Chondrocyte (in vitro differentiated cells): Measurements from ENCODE around the gene RARA. TPM values are rescaled to one million over a fixed set of nuclear protein-coding genes. Genes with fewer than 3 reads are reported as not detected.

Experiments used
- DNase-seq: peaks from one replicate; pipeline ENCODE4 v3.0.0; 2021; ENCODE audit warnings: mixed read lengths, low spot score
- H3K27ac Mint-ChIP-seq: one replicate; pipeline ENCODE4 v1.8.0; 2021; ENCODE audit warnings: mild to moderate bottlenecking, moderate library complexity, mixed read lengths; ENCODE audit not compliant: unreplicated experiment
- H3K27me3 Mint-ChIP-seq: 2 replicates; pipeline ENCODE4 v1.8.0; 2021; ENCODE audit warnings: low read depth, mixed read lengths
- H3K36me3 Mint-ChIP-seq: 2 replicates; pipeline ENCODE4 v1.8.0; 2021; ENCODE audit warnings: low read depth, mixed read lengths
- H3K4me1 Mint-ChIP-seq: 2 replicates; pipeline ENCODE4 v1.8.0; 2021; ENCODE audit warnings: low read depth, mild to moderate bottlenecking, mixed read lengths
- H3K4me3 Mint-ChIP-seq: one replicate; pipeline ENCODE4 v1.8.0; 2021; ENCODE audit warnings: mild to moderate bottlenecking, moderate library complexity, mixed read lengths; ENCODE audit not compliant: unreplicated experiment
- H3K9me3 Mint-ChIP-seq: 2 replicates; pipeline ENCODE4 v1.8.0; 2021; ENCODE audit warnings: low read depth, mixed read lengths
- total RNA-seq: library from RNA; stranded (reverse); gene quantifications from 3 replicates; pipeline ENCODE4 v1.2.1, GENCODE V29; 2021
- TF ChIP-seq, protein P1 (sequence below): fragments of 200-600 bp; sonication (generic); IDR thresholded peaks from 2 replicates; pipeline ENCODE4 v1.5.0; 2021; ENCODE audit warnings: antibody characterized with exemption, mild to moderate bottlenecking, moderate library complexity

RARA gene
- total RNA-seq, 1 donor from 2014 or later = 59.2 TPM

DNA sequence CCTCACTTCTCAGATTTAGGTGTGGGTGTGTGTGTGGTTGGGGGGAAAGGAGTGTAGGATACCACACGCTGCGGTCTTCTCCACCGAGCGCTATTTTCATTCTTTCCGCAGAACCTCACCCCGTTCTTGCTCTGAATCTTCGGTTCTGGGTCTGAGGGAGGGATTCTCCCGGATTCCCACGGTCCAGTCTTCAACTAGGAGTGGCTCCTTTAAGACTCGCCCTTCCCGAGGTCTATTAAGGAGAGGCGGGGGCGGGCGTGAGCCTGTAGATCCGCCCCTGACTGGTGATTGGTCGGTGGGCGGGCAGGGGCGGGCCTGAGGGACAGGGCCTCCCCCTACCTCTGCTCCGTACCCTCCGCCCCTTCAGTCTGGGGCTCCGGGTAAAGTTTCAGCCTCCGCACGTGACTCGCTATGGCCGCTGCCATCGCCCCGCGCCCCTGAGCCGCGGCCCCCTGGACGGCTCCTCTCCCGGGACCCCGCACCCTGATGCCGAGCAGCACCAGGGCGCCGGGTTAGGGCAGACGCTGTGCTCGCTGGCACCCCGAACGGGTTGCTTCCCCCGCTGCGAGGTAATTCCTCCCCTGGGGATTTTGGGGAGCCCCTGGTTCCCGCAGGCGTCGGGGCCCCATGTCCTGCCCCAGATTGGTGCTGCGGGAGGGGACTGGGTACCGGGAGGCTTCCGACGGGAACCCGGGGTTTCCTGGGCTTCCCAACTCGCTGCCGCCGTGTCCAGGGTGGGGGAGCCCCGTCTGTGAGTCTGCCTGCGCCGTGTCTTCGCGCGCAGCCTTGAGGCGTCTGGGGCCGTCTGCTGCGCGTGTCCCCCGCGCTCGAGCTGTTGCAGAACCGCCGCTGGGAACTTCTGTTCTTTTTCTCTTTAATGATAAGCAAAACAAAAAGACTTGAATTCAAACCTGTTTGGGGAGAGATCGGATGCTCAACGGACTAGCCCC, 9.2 kb downstream of the RARA start:
- Mint-ChIP-seq H3K4me1 (peaks cover 69% of the 10 kb centered on the region), H3K4me3 (peak overlapping the region; percentile 95), H3K36me3 (no peaks in the 10 kb centered on the region), H3K27ac (peak overlapping the region; percentile 99), H3K27me3 (no peaks in the 10 kb centered on the region), H3K9me3 (no peaks in the 10 kb centered on the region)
- TF ChIP-seq, protein P1, sequence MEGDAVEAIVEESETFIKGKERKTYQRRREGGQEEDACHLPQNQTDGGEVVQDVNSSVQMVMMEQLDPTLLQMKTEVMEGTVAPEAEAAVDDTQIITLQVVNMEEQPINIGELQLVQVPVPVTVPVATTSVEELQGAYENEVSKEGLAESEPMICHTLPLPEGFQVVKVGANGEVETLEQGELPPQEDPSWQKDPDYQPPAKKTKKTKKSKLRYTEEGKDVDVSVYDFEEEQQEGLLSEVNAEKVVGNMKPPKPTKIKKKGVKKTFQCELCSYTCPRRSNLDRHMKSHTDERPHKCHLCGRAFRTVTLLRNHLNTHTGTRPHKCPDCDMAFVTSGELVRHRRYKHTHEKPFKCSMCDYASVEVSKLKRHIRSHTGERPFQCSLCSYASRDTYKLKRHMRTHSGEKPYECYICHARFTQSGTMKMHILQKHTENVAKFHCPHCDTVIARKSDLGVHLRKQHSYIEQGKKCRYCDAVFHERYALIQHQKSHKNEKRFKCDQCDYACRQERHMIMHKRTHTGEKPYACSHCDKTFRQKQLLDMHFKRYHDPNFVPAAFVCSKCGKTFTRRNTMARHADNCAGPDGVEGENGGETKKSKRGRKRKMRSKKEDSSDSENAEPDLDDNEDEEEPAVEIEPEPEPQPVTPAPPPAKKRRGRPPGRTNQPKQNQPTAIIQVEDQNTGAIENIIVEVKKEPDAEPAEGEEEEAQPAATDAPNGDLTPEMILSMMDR = no peak
- peak; percentile 96 for DNase-seq

DNA sequence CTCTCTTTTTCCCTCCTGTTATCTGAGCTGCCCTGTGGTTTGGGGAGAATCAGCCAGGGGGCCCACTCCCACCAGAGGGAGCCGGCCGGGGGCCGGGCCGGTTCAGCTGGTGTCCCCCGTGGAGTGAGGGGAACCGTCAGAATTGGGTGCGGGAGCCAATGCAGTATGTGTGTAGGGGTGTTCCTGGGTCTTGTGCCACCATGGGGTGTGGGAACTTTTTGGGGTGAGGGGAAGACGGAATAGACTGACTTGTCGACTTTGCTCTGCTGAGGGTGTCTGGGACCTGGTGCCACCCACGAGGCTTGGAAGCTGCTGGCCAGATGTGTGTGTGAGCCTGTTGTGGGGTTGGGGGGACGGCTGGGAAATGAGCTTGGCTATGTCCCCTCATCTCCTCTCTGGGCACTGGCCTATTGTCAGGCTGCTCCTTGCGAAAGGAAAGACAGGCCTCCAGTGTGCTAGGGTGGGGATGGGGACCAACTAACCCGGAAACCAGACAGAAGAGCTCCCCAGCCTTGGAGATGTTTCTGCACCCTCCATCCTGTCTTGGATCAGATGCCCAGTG, 9.9 kb downstream of the RARA start:
- no peaks in the 10 kb centered on the region for H3K9me3 Mint-ChIP-seq
- peaks cover 77% of the 10 kb centered on the region for H3K4me1 Mint-ChIP-seq

DNA sequence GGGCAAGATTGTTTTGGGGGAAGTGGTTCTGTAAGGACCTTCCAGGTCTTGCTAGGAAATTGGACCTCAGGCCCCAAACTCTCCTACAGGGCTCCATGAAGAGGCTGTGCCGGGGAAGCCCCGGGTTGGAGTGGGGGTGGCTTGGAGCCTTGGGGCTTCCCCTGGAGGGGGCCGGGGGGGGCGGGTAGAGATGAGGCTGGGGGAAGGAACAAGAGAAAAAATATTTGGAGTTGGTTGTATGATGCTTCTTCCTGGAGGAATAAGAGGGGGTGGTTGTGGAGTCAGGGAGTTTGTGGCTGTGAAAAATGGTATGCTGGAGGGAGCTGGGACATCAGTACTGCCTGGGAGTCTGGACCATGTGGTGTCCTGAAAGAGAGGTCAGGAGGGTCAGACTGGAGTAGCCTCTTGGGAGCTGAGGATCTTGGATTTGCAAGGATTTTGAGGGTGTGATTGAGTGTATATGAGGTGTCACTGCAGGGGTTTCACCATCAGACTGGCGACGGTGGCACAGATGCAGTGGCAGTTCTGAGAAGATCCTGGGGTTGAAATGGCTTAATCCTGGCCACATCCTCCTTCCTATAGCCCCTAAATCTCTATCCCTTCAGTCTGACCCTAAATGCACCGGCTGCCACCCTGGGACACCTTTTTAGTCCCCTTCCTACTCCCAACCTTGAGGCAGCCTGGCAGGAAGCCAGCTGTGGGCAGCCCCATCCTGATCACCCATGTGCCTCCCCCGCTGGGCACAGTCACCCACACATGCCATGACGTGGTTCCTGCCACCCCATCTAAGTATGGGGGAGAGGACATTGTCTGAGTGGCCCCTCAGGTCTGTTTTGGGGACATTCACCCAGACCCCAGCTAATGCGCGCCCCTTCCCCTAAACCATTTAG, 10.9 kb downstream of the RARA start:
- peak; percentile 90 for DNase-seq
- H3K4me3 Mint-ChIP-seq = peak overlapping the region; percentile 95
- no peaks in the 10 kb centered on the region for H3K9me3 Mint-ChIP-seq
- TF ChIP-seq, protein P1 = no peak
- peak overlapping the region; percentile 99 for H3K27ac Mint-ChIP-seq
- H3K27me3 Mint-ChIP-seq = no peaks in the 10 kb centered on the region
- no peaks in the 10 kb centered on the region for H3K36me3 Mint-ChIP-seq
- H3K4me1 Mint-ChIP-seq = peaks cover 84% of the 10 kb centered on the region

More for the DNA sequence above, 9.9 kb downstream of the RARA start:
- peak; percentile 86 for DNase-seq
- peak overlapping the region; percentile 99 for H3K27ac Mint-ChIP-seq
- no peaks in the 10 kb centered on the region for H3K27me3 Mint-ChIP-seq
- peak overlapping the region; percentile 95 for H3K4me3 Mint-ChIP-seq
- no peaks in the 10 kb centered on the region for H3K36me3 Mint-ChIP-seq
- TF ChIP-seq, protein P1 = peak; percentile 61

DNA sequence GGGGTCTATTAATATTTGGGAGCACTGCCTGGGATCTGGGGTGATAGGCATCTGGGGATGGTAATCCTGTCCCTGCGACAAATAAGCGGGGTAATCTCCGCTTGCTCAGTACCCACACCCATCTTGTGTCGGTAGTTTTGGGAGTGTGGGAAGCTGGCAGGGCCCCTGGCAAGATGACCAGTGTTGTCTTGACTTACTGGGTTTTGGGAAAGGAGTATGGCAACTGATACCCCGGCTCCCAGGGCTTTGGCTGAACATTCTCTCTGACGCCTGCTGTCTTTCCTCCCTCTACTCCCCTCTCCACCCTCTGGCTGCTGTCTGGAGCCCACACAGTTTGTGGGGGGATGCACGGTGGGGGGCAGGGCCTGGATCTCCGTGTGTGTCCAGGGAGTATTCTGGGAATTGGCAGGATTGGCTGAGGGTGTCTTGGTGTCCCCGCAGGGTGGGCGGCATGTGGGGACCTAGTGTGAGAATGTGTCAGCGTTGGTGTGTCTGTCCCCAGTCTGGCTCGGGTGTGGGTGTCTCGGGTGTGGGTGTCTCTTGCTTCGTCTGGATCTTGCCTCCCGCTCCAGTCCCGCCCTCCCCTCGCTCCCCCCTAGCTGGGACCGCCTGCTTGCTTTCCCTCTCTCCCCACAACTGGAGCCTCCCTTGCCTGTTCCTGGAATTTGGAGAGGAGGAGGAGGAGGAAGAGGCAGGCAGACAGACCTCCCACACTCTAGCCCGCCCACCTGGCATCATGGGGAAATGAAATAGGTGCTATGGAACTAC, 12.0 kb downstream of the RARA start:
- no peaks in the 10 kb centered on the region for H3K9me3 Mint-ChIP-seq
- H3K4me1 Mint-ChIP-seq = peaks cover 84% of the 10 kb centered on the region
- no peaks in the 10 kb centered on the region for H3K27me3 Mint-ChIP-seq
- H3K27ac Mint-ChIP-seq = peak overlapping the region; percentile 99
- no peaks in the 10 kb centered on the region for H3K36me3 Mint-ChIP-seq
- TF ChIP-seq, protein P1 = no peak
- peak; percentile 86 for DNase-seq
- peak overlapping the region; percentile 95 for H3K4me3 Mint-ChIP-seq
